ENCODE data around the gene HOXA11.

Gene HOXA11

GRCh38 chr7:27148756-27149641 is 36.0 kb downstream of the HOXA11 start:
- DNase-seq = no peak

DNA sequence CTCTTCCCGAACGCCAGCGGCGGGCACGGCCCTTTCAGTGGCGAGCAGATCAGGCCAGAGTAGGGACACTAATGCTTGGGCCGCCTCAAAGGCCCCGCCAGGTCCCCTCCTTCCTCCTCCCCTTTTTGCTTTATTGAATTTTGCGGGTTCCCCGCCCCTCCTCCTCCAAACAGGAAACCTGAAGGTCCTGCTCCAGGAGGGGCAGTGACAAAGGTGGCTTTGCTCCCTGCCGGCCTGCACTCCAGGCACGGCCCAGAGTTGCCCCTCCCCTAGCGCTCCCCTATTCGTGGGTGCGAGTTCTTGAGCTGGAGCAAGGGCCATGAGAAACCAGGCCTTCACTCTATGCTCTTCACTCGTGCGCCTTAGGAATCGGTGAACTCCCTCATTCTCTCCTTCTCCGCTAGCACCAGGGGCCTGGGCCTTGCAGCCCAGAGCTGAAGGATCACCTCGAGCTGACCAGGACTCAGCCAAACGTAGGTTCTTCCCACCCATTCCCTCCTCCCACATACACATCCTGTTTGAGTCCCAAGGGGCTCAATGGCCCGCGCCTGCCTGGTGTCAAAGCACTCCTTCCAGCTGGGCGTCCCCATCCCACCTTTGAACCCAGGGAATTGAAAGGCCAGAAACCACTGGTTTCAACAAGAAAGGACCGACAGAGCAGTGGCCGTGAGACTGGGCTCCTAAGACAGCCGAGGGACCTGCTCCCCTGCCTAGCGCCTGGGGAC is 36.8 kb downstream of the HOXA11 start:
- DNase-seq = no peak

GRCh38 chr7:27147199-27148030 is 37.6 kb downstream of the HOXA11 start, which contains the start of gene HOXA6:
Gene HOXA6 (minus strand): TSS chr7:27147774. CDS start chr7:27147749, 25 bp downstream.
- DNase-seq = no peak

DNA sequence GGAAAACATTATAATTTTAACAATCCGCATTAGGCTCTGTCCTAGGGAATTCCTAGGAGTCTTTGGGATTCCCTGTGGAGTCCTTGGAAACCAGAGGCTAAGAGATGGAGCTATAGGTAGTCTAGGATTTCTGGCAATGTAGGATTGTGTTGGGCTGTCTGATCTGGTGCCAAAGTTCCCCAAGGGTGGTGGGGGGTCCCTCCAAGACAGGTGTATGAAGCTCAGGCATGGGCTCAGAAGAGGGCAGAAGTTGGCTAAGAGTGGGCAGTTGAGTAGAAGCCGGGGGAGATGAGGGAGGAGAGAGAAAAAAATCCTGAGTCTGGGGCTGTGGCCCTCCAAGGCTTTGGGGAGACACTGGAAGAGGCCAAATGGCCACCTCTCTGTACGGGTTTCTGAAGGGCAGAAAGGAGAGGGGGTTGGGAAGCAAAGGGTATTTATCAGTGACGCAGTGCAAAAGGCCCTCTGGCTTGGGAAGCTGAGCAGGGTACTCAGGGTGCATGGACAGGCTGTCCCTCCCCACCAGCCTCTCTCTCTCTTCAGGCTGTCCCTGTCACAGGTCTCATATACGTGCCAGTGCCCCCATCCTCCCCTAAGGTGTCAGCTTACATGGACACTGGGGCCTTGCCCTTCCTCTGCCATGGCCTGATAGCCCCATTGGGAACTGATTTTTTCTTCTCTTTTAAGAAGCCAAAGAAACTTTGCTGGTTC is 38.4 kb downstream of the HOXA11 start:
- no peak for DNase-seq

GRCh38 chr7:27145914-27146412 is 39.1 kb downstream of the HOXA11 start:
- DNase-seq = no peak

DNA sequence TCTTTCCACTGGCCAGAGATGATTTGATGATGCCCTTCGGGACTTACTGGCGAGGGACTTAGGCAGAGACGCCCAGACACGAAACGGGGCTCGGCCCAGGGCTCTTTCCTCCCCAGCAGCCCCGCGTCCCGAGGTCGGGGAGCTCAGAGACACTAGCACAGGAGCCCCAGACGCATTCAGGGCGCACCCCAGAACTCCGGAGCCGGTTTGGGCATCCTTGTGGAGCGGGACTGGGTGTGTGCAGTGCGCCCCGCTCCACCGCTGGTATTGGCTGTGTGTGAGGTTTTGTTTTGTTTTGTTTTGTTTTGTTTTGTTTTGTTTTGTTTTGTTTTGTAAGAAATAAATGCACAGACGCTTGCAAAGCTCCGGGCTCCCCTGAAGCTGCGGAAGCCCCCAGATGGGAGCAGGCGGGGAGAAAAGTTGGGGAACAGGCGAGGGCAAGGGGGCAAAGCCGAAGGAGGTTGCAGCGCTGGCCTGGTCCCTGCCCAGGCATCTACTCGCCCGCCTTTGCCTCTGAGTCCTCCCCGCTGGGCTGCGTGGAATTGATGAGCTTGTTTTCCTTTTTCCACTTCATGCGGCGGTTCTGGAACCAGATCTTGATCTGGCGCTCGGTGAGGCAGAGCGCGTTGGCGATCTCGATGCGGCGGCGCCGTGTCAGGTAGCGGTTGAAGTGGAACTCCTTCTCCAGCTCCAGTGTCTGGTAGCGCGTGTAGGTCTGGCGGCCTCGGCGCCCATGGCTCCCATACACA is 39.7 kb downstream of the HOXA11 start:
- DNase-seq = no peak

DNA sequence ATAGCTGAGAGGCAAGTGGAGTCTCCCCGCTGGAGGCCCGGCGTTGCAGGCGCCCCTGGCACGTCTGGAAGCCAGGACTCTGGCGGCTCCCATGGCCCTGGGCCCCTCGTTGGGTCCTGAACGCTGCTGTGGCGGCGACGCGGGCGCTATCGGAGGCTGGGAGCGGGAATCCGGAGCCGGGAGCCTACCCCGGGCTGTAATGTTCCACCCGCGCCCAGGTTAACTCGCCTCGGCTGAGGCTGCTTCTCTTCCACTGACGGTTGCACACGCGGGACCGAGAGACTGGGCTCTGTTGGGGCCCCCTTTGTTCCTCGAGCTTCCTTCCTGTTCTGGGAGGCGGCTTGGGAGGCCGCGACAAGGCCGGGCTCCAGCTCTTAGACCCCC is 40.3 kb downstream of the HOXA11 start:
- DNase-seq = no peak

GRCh38 chr7:27143950-27144780 is 40.9 kb downstream of the HOXA11 start:
- no peak for DNase-seq

DNA sequence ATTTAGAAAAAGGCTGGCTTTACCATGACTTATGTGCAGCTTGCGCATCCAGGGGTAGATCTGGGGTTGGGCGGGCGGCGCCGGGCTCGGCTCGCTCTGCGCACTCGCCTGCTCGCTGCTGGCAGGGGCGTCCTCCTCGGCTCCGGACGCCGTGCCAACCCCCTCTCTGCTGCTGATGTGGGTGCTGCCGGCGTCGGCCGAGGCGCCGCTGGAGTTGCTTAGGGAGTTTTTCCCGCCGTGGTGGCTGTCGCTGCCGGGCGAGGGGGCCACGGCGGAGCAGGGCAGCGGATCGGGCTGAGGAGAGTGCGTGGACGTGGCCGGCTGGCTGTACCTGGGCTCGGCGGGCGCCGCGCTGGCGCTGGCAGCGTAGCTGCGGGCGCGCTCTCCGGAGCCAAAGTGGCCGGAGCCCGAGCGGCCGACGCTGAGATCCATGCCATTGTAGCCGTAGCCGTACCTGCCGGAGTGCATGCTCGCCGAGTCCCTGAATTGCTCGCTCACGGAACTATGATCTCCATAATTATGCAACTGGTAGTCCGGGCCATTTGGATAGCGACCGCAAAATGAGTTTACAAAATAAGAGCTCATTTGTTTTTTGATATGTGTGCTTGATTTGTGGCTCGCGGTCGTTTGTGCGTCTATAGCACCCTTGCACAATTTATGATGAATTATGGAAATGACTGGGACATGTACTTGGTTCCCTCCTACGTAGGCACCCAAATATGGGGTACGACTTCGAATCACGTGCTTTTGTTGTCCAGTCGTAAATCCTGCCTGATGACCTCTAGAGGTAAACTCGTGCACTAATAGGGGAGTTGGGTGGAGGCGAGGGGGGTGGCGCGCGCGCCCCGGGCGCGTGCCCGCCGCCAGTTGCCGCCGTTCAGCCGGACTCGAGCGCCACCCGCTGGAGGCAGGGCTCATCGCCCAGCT is 41.7 kb downstream of the HOXA11 start, which contains the start of gene HOXA5:
TSS of gene HOXA5 (minus strand) at position 659 of the 927 bp plus-strand sequence. CDS start at position 585, 74 bp downstream.
- DNase-seq = no peak

DNA sequence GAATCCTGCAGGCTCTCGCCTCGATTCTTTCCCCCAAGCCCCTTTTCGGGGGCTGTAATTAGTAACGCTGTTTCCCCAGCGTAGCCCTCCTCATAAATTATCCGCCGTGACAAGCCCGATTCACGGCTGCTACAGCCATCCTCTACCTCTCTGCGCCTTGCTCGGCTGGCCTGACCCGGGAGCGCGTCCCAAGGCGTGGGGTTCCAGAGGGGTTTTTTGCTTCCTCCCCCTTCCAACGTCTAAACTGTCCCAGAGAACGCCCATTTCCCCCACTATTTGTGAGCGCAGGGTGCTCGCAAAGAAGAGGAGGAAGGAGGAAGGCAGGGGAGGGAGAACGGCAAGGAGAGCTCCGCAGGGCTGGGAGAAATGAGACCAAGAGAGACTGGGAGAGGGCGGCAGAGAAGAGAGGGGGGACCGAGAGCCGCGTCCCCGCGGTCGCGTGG is 42.4 kb downstream of the HOXA11 start:
- DNase-seq = no peak

GRCh38 chr7:27141923-27142579 is 43.0 kb downstream of the HOXA11 start:
- DNase-seq = no peak

DNA sequence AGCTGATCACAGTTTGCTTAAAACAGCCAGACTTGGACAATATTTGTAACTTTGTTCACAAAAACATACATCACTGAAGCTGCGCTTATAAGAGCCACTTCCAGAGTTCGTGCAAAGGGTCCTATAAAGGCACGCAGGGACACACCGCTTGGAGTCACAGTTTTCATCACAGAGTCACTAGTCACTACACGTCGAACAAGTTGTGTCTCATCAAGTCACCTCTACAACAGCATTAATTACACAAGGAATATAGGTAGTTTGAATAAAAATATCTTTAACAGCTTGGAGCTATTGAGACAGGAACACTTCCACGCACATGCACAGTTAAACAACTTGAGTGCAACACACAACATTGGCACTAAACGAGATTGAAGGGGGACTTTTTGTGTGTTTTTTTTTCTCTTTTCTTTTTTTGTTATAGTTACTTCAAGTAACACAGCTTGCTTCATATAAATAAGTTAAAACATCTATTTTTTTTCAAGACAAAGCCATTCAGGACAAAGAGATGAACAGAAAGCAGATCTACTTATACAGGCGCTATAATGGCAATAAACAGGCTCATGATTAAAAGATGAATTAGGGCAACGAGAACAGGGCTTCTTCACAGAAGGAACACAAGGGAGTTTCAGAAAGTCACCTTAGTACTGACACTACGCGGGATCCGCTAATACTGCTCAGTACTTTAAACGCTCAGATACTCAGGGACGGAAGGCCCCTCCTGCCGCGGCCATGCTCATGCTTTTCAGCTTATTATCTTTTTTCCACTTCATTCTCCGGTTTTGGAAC is 43.7 kb downstream of the HOXA11 start:
- no peak for DNase-seq

DNA sequence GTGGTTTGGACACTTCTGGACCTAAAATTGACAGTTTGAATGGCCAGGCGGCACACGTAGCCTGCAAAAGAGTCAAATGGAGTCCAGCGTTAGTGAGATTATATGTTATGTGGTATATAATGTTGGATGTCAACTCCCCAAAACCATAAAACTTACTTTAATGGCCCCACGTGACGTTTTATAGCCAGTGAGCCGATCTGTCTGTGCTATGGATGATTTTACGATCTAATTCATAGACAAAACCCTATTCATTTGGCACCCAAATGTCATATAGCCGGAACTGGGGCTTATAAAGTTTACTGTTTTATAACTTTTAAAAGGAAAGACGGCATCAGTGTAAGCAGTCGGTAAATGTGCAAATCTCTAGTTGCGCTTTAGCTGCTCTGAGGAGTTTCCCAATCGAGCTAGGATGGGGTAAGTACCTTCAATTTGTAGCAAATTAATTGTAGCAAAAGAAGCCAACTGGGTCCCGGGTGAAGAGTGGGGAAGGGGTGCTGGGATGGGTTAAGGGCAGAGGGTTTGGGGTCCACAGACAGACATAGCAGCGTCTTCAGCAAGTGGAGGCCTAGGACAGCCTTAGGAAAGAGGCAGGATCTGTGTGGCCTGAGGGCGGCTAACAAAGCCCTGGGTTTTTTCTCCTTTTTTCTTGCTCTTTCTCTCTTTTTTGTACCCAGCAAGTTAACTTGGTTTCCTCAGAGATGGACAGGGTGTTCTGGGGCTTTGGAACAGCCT is 44.7 kb downstream of the HOXA11 start:
- DNase-seq = no peak

GRCh38 chr7:27139334-27140125 is 45.5 kb downstream of the HOXA11 start:
- no peak for DNase-seq

GRCh38 chr7:27138985-27139333 is 46.1 kb downstream of the HOXA11 start:
- no peak for DNase-seq
